ENCODE data around the gene SPATA31C2. TPM values are rescaled to one million over a fixed set of nuclear protein-coding genes. Genes with fewer than 3 reads are reported as not detected.
"Not testable (repeated sequence)": the region's sequence is repeated elsewhere in the genome, so short reads cannot be mapped to it uniquely, and the experiment has no call there.

Gene SPATA31C2
- not detected in 2 replicates for total RNA-seq (ENCODE audit: low replicate concordance)
- long read RNA-seq: 0 reads

- H3K4me3 Mint-ChIP-seq; DNase-seq (ENCODE audit: extremely low spot score, unreplicated experiment); H3K27me3 Mint-ChIP-seq; H3K27ac Mint-ChIP-seq; H3K4me1 Mint-ChIP-seq (ENCODE audit: unreplicated experiment); H3K36me3 Mint-ChIP-seq; H3K9me3 Mint-ChIP-seq: not testable (repeated sequence)
Observed at GRCh38 chr9:88138375-88138774, at the start of gene SPATA31C2. Gene SPATA31C2 (minus strand): TSS chr9:88138475. CDS start chr9:88138446, 29 bp downstream.

- DNase-seq (ENCODE audit: extremely low spot score, unreplicated experiment): no peak
- no peak overlapping the region for H3K27ac Mint-ChIP-seq
- peaks cover 12% of the 10 kb centered on the region for H3K4me1 Mint-ChIP-seq (ENCODE audit: unreplicated experiment)
- no peak overlapping the region for H3K4me3 Mint-ChIP-seq
- TF ChIP-seq CTCF (conservative IDR thresholded peaks at IDR 0.05): no peak
- peaks cover 23% of the 10 kb centered on the region for H3K27me3 Mint-ChIP-seq
- no peaks in the 10 kb centered on the region for H3K36me3 Mint-ChIP-seq
- H3K9me3 Mint-ChIP-seq: peaks cover 7% of the 10 kb centered on the region
Observed at GRCh38 chr9:88187631-88188030, 49.4 kb upstream of the SPATA31C2 start.

- Mint-ChIP-seq H3K4me3 (no peak overlapping the region), H3K9me3 (peaks cover 7% of the 10 kb centered on the region), H3K27me3 (peaks cover 25% of the 10 kb centered on the region), H3K36me3 (no peaks in the 10 kb centered on the region), H3K27ac (no peak overlapping the region), H3K4me1 (ENCODE audit: unreplicated experiment) (peaks cover 15% of the 10 kb centered on the region)
- no peak for TF ChIP-seq CTCF (conservative IDR thresholded peaks at IDR 0.05)
- DNase-seq (ENCODE audit: extremely low spot score, unreplicated experiment): no peak
Observed at GRCh38 chr9:88186495-88187110, 48.3 kb upstream of the SPATA31C2 start.

GRCh38 chr9:88184976-88185375, 46.7 kb upstream of the SPATA31C2 start:
- H3K4me1 Mint-ChIP-seq (ENCODE audit: unreplicated experiment): peaks cover 15% of the 10 kb centered on the region
- no peak for TF ChIP-seq CTCF (conservative IDR thresholded peaks at IDR 0.05)
- H3K4me3 Mint-ChIP-seq: no peak overlapping the region
- H3K27ac Mint-ChIP-seq: no peak overlapping the region
- DNase-seq (ENCODE audit: extremely low spot score, unreplicated experiment): no peak
- H3K9me3 Mint-ChIP-seq: peaks cover 2% of the 10 kb centered on the region
- no peaks in the 10 kb centered on the region for H3K36me3 Mint-ChIP-seq
- H3K27me3 Mint-ChIP-seq: peaks cover 29% of the 10 kb centered on the region

GRCh38 chr9:88183798-88184495, 45.7 kb upstream of the SPATA31C2 start:
- Mint-ChIP-seq H3K4me3 (no peak overlapping the region), H3K27ac (no peak overlapping the region)
- no peak for DNase-seq (ENCODE audit: extremely low spot score, unreplicated experiment)

More at GRCh38 chr9:88183798-88184495, 45.7 kb upstream of the SPATA31C2 start:
- no peak for TF ChIP-seq CTCF (conservative IDR thresholded peaks at IDR 0.05)
- Mint-ChIP-seq H3K27me3 (peaks cover 27% of the 10 kb centered on the region), H3K9me3 (no peaks in the 10 kb centered on the region), H3K4me1 (ENCODE audit: unreplicated experiment) (peaks cover 15% of the 10 kb centered on the region), H3K36me3 (no peaks in the 10 kb centered on the region)

All from type B pancreatic cell (in vitro differentiated cells).